Measurements from ENCODE around the gene HELZ. TPM values are rescaled to one million over a fixed set of nuclear protein-coding genes. Genes with fewer than 3 reads are reported as not detected.

Gene HELZ
- total and polyA plus RNA-seq, 2 of the 8 experiments (the other 6 are each of a cell fraction or from before 2014, with no cell fraction given): 10.0 to 48.7 TPM

DNA sequence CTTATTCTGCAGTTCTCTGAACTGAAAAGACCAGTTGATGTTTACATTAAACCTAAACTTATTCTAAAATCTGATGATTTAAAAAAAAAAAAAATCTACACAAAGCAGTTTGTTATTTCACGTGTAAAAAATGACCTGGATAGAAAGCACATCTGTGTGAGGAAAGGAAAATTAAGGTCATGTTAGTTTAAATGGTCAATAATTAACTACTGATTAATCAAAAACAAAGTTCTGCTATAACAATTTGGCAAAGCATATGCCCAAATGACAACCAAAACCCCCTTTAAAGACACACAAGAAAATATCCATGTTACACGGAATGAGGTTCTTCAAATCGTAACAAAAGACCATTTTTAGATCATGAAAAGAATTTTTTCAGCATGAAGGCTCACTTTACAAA is 170.2 kb downstream of the HELZ start (continued):
- TF ChIP-seq, protein P1, sequence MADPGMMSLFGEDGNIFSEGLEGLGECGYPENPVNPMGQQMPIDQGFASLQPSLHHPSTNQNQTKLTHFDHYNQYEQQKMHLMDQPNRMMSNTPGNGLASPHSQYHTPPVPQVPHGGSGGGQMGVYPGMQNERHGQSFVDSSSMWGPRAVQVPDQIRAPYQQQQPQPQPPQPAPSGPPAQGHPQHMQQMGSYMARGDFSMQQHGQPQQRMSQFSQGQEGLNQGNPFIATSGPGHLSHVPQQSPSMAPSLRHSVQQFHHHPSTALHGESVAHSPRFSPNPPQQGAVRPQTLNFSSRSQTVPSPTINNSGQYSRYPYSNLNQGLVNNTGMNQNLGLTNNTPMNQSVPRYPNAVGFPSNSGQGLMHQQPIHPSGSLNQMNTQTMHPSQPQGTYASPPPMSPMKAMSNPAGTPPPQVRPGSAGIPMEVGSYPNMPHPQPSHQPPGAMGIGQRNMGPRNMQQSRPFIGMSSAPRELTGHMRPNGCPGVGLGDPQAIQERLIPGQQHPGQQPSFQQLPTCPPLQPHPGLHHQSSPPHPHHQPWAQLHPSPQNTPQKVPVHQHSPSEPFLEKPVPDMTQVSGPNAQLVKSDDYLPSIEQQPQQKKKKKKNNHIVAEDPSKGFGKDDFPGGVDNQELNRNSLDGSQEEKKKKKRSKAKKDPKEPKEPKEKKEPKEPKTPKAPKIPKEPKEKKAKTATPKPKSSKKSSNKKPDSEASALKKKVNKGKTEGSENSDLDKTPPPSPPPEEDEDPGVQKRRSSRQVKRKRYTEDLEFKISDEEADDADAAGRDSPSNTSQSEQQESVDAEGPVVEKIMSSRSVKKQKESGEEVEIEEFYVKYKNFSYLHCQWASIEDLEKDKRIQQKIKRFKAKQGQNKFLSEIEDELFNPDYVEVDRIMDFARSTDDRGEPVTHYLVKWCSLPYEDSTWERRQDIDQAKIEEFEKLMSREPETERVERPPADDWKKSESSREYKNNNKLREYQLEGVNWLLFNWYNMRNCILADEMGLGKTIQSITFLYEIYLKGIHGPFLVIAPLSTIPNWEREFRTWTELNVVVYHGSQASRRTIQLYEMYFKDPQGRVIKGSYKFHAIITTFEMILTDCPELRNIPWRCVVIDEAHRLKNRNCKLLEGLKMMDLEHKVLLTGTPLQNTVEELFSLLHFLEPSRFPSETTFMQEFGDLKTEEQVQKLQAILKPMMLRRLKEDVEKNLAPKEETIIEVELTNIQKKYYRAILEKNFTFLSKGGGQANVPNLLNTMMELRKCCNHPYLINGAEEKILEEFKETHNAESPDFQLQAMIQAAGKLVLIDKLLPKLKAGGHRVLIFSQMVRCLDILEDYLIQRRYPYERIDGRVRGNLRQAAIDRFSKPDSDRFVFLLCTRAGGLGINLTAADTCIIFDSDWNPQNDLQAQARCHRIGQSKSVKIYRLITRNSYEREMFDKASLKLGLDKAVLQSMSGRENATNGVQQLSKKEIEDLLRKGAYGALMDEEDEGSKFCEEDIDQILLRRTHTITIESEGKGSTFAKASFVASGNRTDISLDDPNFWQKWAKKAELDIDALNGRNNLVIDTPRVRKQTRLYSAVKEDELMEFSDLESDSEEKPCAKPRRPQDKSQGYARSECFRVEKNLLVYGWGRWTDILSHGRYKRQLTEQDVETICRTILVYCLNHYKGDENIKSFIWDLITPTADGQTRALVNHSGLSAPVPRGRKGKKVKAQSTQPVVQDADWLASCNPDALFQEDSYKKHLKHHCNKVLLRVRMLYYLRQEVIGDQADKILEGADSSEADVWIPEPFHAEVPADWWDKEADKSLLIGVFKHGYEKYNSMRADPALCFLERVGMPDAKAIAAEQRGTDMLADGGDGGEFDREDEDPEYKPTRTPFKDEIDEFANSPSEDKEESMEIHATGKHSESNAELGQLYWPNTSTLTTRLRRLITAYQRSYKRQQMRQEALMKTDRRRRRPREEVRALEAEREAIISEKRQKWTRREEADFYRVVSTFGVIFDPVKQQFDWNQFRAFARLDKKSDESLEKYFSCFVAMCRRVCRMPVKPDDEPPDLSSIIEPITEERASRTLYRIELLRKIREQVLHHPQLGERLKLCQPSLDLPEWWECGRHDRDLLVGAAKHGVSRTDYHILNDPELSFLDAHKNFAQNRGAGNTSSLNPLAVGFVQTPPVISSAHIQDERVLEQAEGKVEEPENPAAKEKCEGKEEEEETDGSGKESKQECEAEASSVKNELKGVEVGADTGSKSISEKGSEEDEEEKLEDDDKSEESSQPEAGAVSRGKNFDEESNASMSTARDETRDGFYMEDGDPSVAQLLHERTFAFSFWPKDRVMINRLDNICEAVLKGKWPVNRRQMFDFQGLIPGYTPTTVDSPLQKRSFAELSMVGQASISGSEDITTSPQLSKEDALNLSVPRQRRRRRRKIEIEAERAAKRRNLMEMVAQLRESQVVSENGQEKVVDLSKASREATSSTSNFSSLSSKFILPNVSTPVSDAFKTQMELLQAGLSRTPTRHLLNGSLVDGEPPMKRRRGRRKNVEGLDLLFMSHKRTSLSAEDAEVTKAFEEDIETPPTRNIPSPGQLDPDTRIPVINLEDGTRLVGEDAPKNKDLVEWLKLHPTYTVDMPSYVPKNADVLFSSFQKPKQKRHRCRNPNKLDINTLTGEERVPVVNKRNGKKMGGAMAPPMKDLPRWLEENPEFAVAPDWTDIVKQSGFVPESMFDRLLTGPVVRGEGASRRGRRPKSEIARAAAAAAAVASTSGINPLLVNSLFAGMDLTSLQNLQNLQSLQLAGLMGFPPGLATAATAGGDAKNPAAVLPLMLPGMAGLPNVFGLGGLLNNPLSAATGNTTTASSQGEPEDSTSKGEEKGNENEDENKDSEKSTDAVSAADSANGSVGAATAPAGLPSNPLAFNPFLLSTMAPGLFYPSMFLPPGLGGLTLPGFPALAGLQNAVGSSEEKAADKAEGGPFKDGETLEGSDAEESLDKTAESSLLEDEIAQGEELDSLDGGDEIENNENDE (IDR thresholded peaks at IDR 0.05; ENCODE audit: insufficient replicate concordance, low read length): no peak
